Measurements from ENCODE around the gene CRTAC1.

GRCh38 chr10:98031440-98031839, 1.0 kb upstream of the CRTAC1 start:
- no peak for TF ChIP-seq CTCF (conservative IDR thresholded peaks at IDR 0.05; ENCODE audit: low read depth in 2 of 2)
- TF ChIP-seq EZH2phosphoT487 (IDR thresholded peaks at IDR 0.05; ENCODE audit: unreplicated experiment) = no peak
- TF ChIP-seq REST (IDR thresholded peaks at IDR 0.05; ENCODE audit: unreplicated experiment) = no peak
- TF ChIP-seq EZH2 (IDR thresholded peaks at IDR 0.05; ENCODE audit: low read depth, unreplicated experiment) = peak; percentile 77

Measured in GM23338 (cell line).